H9 (cell line): ENCODE results near the gene ARID3C. TPM values are rescaled to one million over a fixed set of nuclear protein-coding genes. Genes with fewer than 3 reads are reported as not detected.

ENCODE experiments used
- DNase-seq: peaks from one replicate; pipeline ENCODE4 v3.0.0-alpha.2; 2017
- H2AFZ ChIP-seq: one replicate; pipeline ENCODE4 v1.6.1; 2013; ENCODE audit warnings: mild to moderate bottlenecking, low read length, control low read depth, moderate library complexity
- H2AK5ac ChIP-seq: 2 replicates; pipeline ENCODE4 v1.6.1; 2013; ENCODE audit warnings: low read length, control low read depth, mixed read lengths; ENCODE audit not compliant: insufficient read length
- H2BK120ac ChIP-seq: one replicate; pipeline ENCODE4 v1.6.1; 2013; ENCODE audit warnings: low read depth, mild to moderate bottlenecking, low read length, control low read depth, inconsistent platforms; ENCODE audit not compliant: poor library complexity, severe bottlenecking
- H2BK12ac ChIP-seq: 2 replicates; pipeline ENCODE4 v1.6.1; 2013; ENCODE audit warnings: low read length, control low read depth, mixed read lengths, low read depth; ENCODE audit not compliant: insufficient read length
- H2BK15ac ChIP-seq: 2 replicates; pipeline ENCODE4 v1.6.1; 2013; ENCODE audit warnings: low read depth, low read length, control low read depth
- H2BK20ac ChIP-seq: one replicate; pipeline ENCODE4 v1.6.1; 2013; ENCODE audit warnings: low read depth, mild to moderate bottlenecking, low read length, control low read depth, inconsistent platforms; ENCODE audit not compliant: poor library complexity, severe bottlenecking
- H2BK5ac ChIP-seq: 2 replicates; pipeline ENCODE4 v1.6.1; 2013; ENCODE audit warnings: low read length, control low read depth, mixed read lengths; ENCODE audit not compliant: insufficient read length
- H3K14ac ChIP-seq: 2 replicates; pipeline ENCODE4 v1.6.1; 2013; ENCODE audit warnings: low read length, control low read depth; ENCODE audit not compliant: insufficient read depth
- H3K18ac ChIP-seq: 2 replicates; pipeline ENCODE4 v1.6.1; 2013; ENCODE audit warnings: low read depth, mild to moderate bottlenecking, mixed read lengths, low read length, control low read depth; ENCODE audit not compliant: insufficient read length
- H3K23ac ChIP-seq: 2 replicates; pipeline ENCODE4 v1.6.1; 2013; ENCODE audit warnings: low read length, control low read depth, mixed read lengths, low read depth; ENCODE audit not compliant: insufficient read length
- H3K23me2 ChIP-seq: 2 replicates; pipeline ENCODE4 v1.6.1; 2013; ENCODE audit warnings: low read depth, mild to moderate bottlenecking, mixed read lengths, low read length, control low read depth; ENCODE audit not compliant: insufficient read length, poor library complexity, severe bottlenecking
- H3K27ac ChIP-seq: 2 replicates; pipeline ENCODE4 v1.5.1; 2013; ENCODE audit warnings: low read length, control low read depth, mixed read lengths, low read depth; ENCODE audit not compliant: insufficient read length
- H3K27me3 ChIP-seq: 2 replicates; pipeline ENCODE4 v1.6.1; 2013; ENCODE audit warnings: low read length, control low read depth, inconsistent platforms; ENCODE audit not compliant: insufficient read depth
- H3K4ac ChIP-seq: 2 replicates; pipeline ENCODE4 v1.6.1; 2013; ENCODE audit warnings: low read depth, mild to moderate bottlenecking, control low read depth, inconsistent platforms, low read length, moderate library complexity
- H3K4me1 ChIP-seq: 2 replicates; pipeline ENCODE4 v1.6.1; 2013; ENCODE audit warnings: low read length, control low read depth, inconsistent platforms; ENCODE audit not compliant: insufficient read depth
- H3K4me2 ChIP-seq: 2 replicates; pipeline ENCODE4 v1.6.1; 2013; ENCODE audit warnings: low read length, control low read depth, mixed read lengths; ENCODE audit not compliant: insufficient read length, insufficient read depth
- H3K56ac ChIP-seq: 2 replicates; pipeline ENCODE4 v1.6.1; 2013; ENCODE audit warnings: low read depth, mild to moderate bottlenecking, mixed read lengths, low read length, control low read depth; ENCODE audit not compliant: insufficient read length
- H3K79me1 ChIP-seq: 2 replicates; pipeline ENCODE4 v1.6.1; 2013; ENCODE audit warnings: low read depth, mild to moderate bottlenecking, moderate library complexity, low read length, control low read depth, inconsistent platforms; ENCODE audit not compliant: insufficient read depth, poor library complexity, severe bottlenecking
- H3K79me2 ChIP-seq: 2 replicates; pipeline ENCODE4 v1.6.1; 2013; ENCODE audit warnings: low read length, control low read depth, inconsistent platforms; ENCODE audit not compliant: insufficient read depth
- H3K9ac ChIP-seq: 2 replicates; pipeline ENCODE4 v1.6.1; 2013; ENCODE audit warnings: low read length, control low read depth, mixed read lengths; ENCODE audit not compliant: insufficient read length; ENCODE audit errors: extremely low read depth
- H3K9me3 ChIP-seq: one replicate; pipeline ENCODE4 v1.6.1; 2013; ENCODE audit warnings: low read depth, low read length, inconsistent platforms; ENCODE audit not compliant: control insufficient read depth
- H3T11ph ChIP-seq: one replicate; pipeline ENCODE4 v1.6.1; 2013; ENCODE audit warnings: mild to moderate bottlenecking, low read length, control low read depth, inconsistent platforms
- H4K20me1 ChIP-seq: one replicate; pipeline ENCODE4 v1.6.1; 2013; ENCODE audit not compliant: control insufficient read depth, insufficient read length, insufficient read depth
- H4K5ac ChIP-seq: 2 replicates; pipeline ENCODE4 v1.6.1; 2013; ENCODE audit warnings: low read depth, mild to moderate bottlenecking, mixed read lengths, low read length, control low read depth; ENCODE audit not compliant: insufficient read length
- H4K8ac ChIP-seq: replicated peaks from 2 replicates; pipeline ENCODE4 v1.6.1; 2013; ENCODE audit warnings: low read length, control low read depth, mixed read lengths, low read depth; ENCODE audit not compliant: insufficient read length
- H4K91ac ChIP-seq: 2 replicates; pipeline ENCODE4 v1.6.1; 2013; ENCODE audit warnings: low read depth, mild to moderate bottlenecking, moderate library complexity, mixed read lengths, low read length, control low read depth; ENCODE audit not compliant: insufficient read length
- H3K27ac Mint-ChIP-seq, 3 experiments: 2 replicates in 2 of 3; 3 replicates in 1 of 3; pipeline ENCODE4 v1.8.0; 2020 to 2021; ENCODE audit warnings: mixed read lengths in 3 of 3, mild to moderate bottlenecking in 1 of 3, moderate library complexity in 1 of 3
- H3K27me3 Mint-ChIP-seq: 2 replicates; pipeline ENCODE4 v1.8.0; 2021; ENCODE audit warnings: low read depth, mild to moderate bottlenecking, moderate library complexity, mixed read lengths
- H3K36me3 Mint-ChIP-seq, 3 experiments: 2 replicates in 2 of 3; 3 replicates in 1 of 3; pipeline ENCODE4 v1.8.0; 2020 to 2021; ENCODE audit warnings: low read depth in 3 of 3, mixed read lengths in 3 of 3; ENCODE audit not compliant: insufficient read depth in 1 of 3
- H3K4me1 Mint-ChIP-seq, 2 experiments: 2 replicates each; pipeline ENCODE4 v1.8.0; 2020; ENCODE audit warnings: mixed read lengths in 2 of 2
- H3K4me3 Mint-ChIP-seq, 2 experiments: 2 replicates in 1 of 2; 3 replicates in 1 of 2; pipeline ENCODE4 v1.8.0; 2020 to 2021; ENCODE audit warnings: mild to moderate bottlenecking in 2 of 2, mixed read lengths in 2 of 2, moderate library complexity in 1 of 2
- H3K9me3 Mint-ChIP-seq, 2 experiments: 2 replicates in 1 of 2; 3 replicates in 1 of 2; pipeline ENCODE4 v1.8.0; 2020; ENCODE audit warnings: mild to moderate bottlenecking in 2 of 2, mixed read lengths in 2 of 2, moderate library complexity in 1 of 2
- CTCF ChIP-seq: fragments of 200-600 bp; sonication (generic); conservative IDR thresholded peaks from 3 replicates; pipeline ENCODE4 v1.8.0; 2021; ENCODE audit warnings: antibody characterized with exemption, mild to moderate bottlenecking
- WGBS: extraction: QIAGEN DNeasy Blood & Tissue Kit; methylation state at CpG from one replicate; pipeline ENCODE4 v1.1.7; 2013; ENCODE audit warnings: missing lambda C conversion rate, low lambda C conversion rate, mixed read lengths; ENCODE audit not compliant: insufficient read length; ENCODE audit errors: extremely low coverage; 5-methylcytosine and 5-hydroxymethylcytosine counted together
- total RNA-seq: library from RNA; stranded (reverse); gene quantifications from 2 replicates; pipeline ENCODE4 v1.2.1, GENCODE V29; 2021

The ARID3C gene
- total RNA-seq, 1 experiment from 2014 or later, result not detected

DNA sequence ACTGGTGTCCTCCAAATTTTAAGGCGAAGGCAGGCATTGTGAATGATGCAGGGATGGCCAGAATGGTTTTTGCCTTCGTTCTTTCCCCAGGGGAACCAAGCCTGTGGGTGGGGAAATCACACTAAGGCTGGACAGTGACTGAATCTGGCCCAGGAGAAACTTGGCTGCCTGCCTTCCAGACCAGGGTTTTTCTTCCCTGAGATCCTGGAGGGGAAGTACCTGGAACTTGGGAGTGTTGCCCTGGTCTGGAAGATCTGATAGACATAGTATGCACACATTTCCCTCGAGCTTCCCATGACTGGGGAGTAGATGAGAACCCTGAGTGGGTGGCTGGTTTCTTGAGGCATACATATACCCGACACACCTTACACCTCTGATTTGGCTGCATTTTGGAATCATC, 22.5 kb upstream of the ARID3C start:
- H3K36me3 Mint-ChIP-seq, result peaks cover 16 to 28% (median 24%) of the 10 kb centered on the region in 3 experiments; a peak in 5 of 7 replicates
- Histone ChIP-seq H2BK20ac (no peak overlapping the region), H3K27ac (no peak overlapping the region), H3K27me3 (no peaks in the 10 kb centered on the region), H4K20me1 (peaks cover 3% of the 10 kb centered on the region), H3K9ac (no peak overlapping the region), H4K91ac (no peak overlapping the region), H2AK5ac (no peak overlapping the region), H3K4me2 (peak overlapping the region; percentile 63), H3K4ac (no peak overlapping the region), H3K23ac (no peak overlapping the region), H3T11ph (no peak overlapping the region), H3K18ac (no peak overlapping the region), H4K5ac (no peak overlapping the region), H2AFZ (no peak overlapping the region), H3K79me1 (no peaks in the 10 kb centered on the region), H2BK12ac (no peak overlapping the region), H3K23me2 (peaks cover 16% of the 10 kb centered on the region), H3K56ac (no peak overlapping the region), H2BK15ac (no peak overlapping the region), H3K9me3 (no peaks in the 10 kb centered on the region), H3K79me2 (peaks cover 2% of the 10 kb centered on the region; the same call in 1 of the 2 replicates), H4K8ac (no peak overlapping the region), H3K4me1 (peaks cover 8% of the 10 kb centered on the region; the same call in 1 of the 2 replicates), H2BK120ac (no peak overlapping the region), H3K14ac (no peak overlapping the region), H2BK5ac (no peak overlapping the region)
- WGBS, result no CpG with 5 or more reads among the region's 4 CpGs
- H3K4me1 Mint-ChIP-seq, result peaks cover 41 to 54% of the 10 kb centered on the region in 2 experiments
- TF ChIP-seq CTCF, result no peak
- H3K27me3 Mint-ChIP-seq, result peaks cover 4% of the 10 kb centered on the region
- peak overlapping the region; percentile 54 to 97 (median 89); a peak in 4 of 7 replicates for H3K27ac Mint-ChIP-seq
- no peak for DNase-seq
- peak overlapping the region; percentile 77 to 84 for H3K4me3 Mint-ChIP-seq
- H3K9me3 Mint-ChIP-seq, result no peaks in the 10 kb centered on the region
